Measurements from ENCODE around the gene OBSL1.

The OBSL1 gene

GRCh38 chr2:219598308-219599078 is 27.2 kb upstream of the OBSL1 start:
- Histone ChIP-seq H3K4me3 (ENCODE audit: low read depth, low read length) (peak overlapping the region; percentile 87), H3K36me3 (no peaks in the 10 kb centered on the region), H3K9me3 (no peaks in the 10 kb centered on the region), H3K27me3 (no peaks in the 10 kb centered on the region), H3K4me1 (peaks cover 2% of the 10 kb centered on the region; the same call in 1 of the 2 replicates)
- DNase-seq = no peak
- TF ChIP-seq CTCF (IDR thresholded peaks at IDR 0.05; ENCODE audit: low read depth, low read length) = no peak

GRCh38 chr2:219597552-219598307 is 26.4 kb upstream of the OBSL1 start, which contains the start of gene STK11IP:
Gene STK11IP (plus strand): TSS chr2:219597857. CDS start chr2:219598120, 263 bp downstream.
- Histone ChIP-seq H3K27me3 (no peaks in the 10 kb centered on the region), H3K4me3 (ENCODE audit: low read depth, low read length) (peak within 1 kb of the TSS; percentile 87), H3K4me1 (peaks cover 9% of the 10 kb centered on the region), H3K9me3 (no peaks in the 10 kb centered on the region), H3K36me3 (no peaks in the 10 kb centered on the region)
- no peak for TF ChIP-seq CTCF (IDR thresholded peaks at IDR 0.05; ENCODE audit: low read depth, low read length)
- DNase-seq = peak; percentile 97

GRCh38 chr2:219596954-219597551 is 25.7 kb upstream of the OBSL1 start:
- no peaks in the 10 kb centered on the region for H3K27me3 ChIP-seq
- DNase-seq = no peak
- peaks cover 13% of the 10 kb centered on the region for H3K4me1 ChIP-seq
- no peaks in the 10 kb centered on the region for H3K36me3 ChIP-seq
- TF ChIP-seq CTCF (IDR thresholded peaks at IDR 0.05; ENCODE audit: low read depth, low read length) = no peak
- peak overlapping the region; percentile 87 for H3K4me3 ChIP-seq (ENCODE audit: low read depth, low read length)
- peaks cover under 1% of the 10 kb centered on the region; the same call in 1 of the 2 replicates for H3K9me3 ChIP-seq

- Histone ChIP-seq H3K36me3 (no peaks in the 10 kb centered on the region), H3K4me3 (ENCODE audit: low read depth, low read length) (no peak overlapping the region), H3K27me3 (no peaks in the 10 kb centered on the region), H3K4me1 (peaks cover 15% of the 10 kb centered on the region), H3K9me3 (peaks cover 4% of the 10 kb centered on the region; the same call in 1 of the 2 replicates)
- peak; percentile 43 for DNase-seq
- peak; percentile 23; the same call in 1 of the 2 replicates for TF ChIP-seq CTCF (IDR thresholded peaks at IDR 0.05; ENCODE audit: low read depth, low read length)
Observed at GRCh38 chr2:219595256-219595655, 23.9 kb upstream of the OBSL1 start.

GRCh38 chr2:219593154-219593553 is 21.8 kb upstream of the OBSL1 start:
- peaks cover 13% of the 10 kb centered on the region for H3K4me1 ChIP-seq
- peaks cover 4% of the 10 kb centered on the region; the same call in 1 of the 2 replicates for H3K9me3 ChIP-seq
- no peak overlapping the region for H3K4me3 ChIP-seq (ENCODE audit: low read depth, low read length)
- no peaks in the 10 kb centered on the region for H3K27me3 ChIP-seq
- no peak for TF ChIP-seq CTCF (IDR thresholded peaks at IDR 0.05; ENCODE audit: low read depth, low read length)
- no peak for DNase-seq
- H3K36me3 ChIP-seq = no peaks in the 10 kb centered on the region
